ENCODE results near the gene BRF1.

GRCh38 chr14:105325303-105325702 lies 24.5 kb upstream of the BRF1 start:
- TF ChIP-seq CTCF (IDR thresholded peaks at IDR 0.05) (no peak), POLR2A (IDR thresholded peaks at IDR 0.05) (no peak), EP300 (IDR thresholded peaks at IDR 0.05) (no peak)
